ENCODE data around the gene KIF26B. TPM values are rescaled to one million over a fixed set of nuclear protein-coding genes. Genes with fewer than 3 reads are reported as not detected.

The KIF26B gene
- total and polyA plus RNA-seq, 2 of the 4 experiments (the other 2 are of a cell fraction), result 0.53 to 0.54 TPM

DNA sequence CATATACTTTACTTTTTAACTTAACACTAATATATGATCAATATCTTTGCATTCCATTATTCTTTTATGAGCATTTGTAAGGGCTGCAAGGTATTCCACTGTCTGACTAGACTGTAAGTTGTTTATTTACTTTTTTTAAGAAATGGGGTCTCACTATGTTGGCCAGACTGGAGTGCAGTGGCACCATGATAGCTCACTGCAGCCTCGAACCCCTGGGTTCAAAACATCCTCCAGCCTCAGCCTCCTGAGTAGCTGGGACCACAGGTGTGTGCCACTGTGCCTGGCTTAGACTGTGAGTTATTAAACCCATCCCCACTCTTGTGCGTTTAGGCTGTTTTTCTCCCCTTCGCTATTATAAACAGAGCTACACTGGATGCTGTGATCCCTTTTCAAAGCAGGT is 6.7 kb upstream of the KIF26B start:
- no peak overlapping the region for H4K5ac ChIP-seq (ENCODE audit: low read depth, low read length)
- no peaks in the 10 kb centered on the region for H3K4me1 ChIP-seq (ENCODE audit: control insufficient read depth, insufficient read depth, low read length)
- H3K56ac ChIP-seq (ENCODE audit: extremely low read depth, insufficient read depth, low read length), result no peak overlapping the region
- no peak overlapping the region for H3K4ac ChIP-seq (ENCODE audit: low read depth, low read length)
- H2AK9ac ChIP-seq (replicated peaks; ENCODE audit: low read depth, low read length, poor library complexity), result no peak overlapping the region
- H3K18ac ChIP-seq (ENCODE audit: low read depth, low read length), result no peak overlapping the region
- no peak overlapping the region for H3K9ac ChIP-seq (ENCODE audit: low read depth, low read length)
- no peak for TF ChIP-seq MAFK (IDR thresholded peaks at IDR 0.05; ENCODE audit: low read depth, low read length)
- no peak for TF ChIP-seq SMC3 (IDR thresholded peaks at IDR 0.05; ENCODE audit: low read depth, low read length)
- TF ChIP-seq CEBPB (IDR thresholded peaks at IDR 0.05; ENCODE audit: low read depth, low read length), result no peak
- TF ChIP-seq, protein P1, sequence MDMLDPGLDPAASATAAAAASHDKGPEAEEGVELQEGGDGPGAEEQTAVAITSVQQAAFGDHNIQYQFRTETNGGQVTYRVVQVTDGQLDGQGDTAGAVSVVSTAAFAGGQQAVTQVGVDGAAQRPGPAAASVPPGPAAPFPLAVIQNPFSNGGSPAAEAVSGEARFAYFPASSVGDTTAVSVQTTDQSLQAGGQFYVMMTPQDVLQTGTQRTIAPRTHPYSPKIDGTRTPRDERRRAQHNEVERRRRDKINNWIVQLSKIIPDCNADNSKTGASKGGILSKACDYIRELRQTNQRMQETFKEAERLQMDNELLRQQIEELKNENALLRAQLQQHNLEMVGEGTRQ (IDR thresholded peaks at IDR 0.05; ENCODE audit: low read depth, low read length), result no peak
- no peak for TF ChIP-seq POLR2A (IDR thresholded peaks at IDR 0.05; ENCODE audit: low read depth, low read length)
- TF ChIP-seq RFX5 (IDR thresholded peaks at IDR 0.05; ENCODE audit: low read depth, low read length), result no peak
- TF ChIP-seq RAD21 (IDR thresholded peaks at IDR 0.05; ENCODE audit: low read length), result no peak
- TF ChIP-seq MAZ (IDR thresholded peaks at IDR 0.05; ENCODE audit: borderline replicate concordance, low read depth, low read length), result no peak
- H4K20me1 ChIP-seq (ENCODE audit: insufficient read depth, low read length), result no peaks in the 10 kb centered on the region
- ChIA-PET CTCF (no interaction called here), POLR2A (ENCODE audit: unreplicated experiment) (no interaction called here)
- no peaks in the 10 kb centered on the region for H3K9me1 ChIP-seq (ENCODE audit: insufficient read depth, low read length)
- H3K9me3 ChIP-seq (ENCODE audit: control insufficient read depth, insufficient read depth, low read length), result 0 out of 2 replicates have a peak, but pooled peaks cover 2% of the 10 kb centered on the region
- ATAC-seq (ENCODE audit: low read depth) (no peak), DNase-seq (no peak)
- no peak overlapping the region for H3K4me2 ChIP-seq (ENCODE audit: low read depth, low read length)
- H3K27ac ChIP-seq (ENCODE audit: insufficient read depth, low read length), result no peak overlapping the region
- no peak overlapping the region for H2BK15ac ChIP-seq (ENCODE audit: low read depth, low read length)
- no peaks in the 10 kb centered on the region for H3K79me1 ChIP-seq (ENCODE audit: low read depth in 1 of 2, low read length in 2 of 2)
- in situ Hi-C loops (cut with MboI; ENCODE audit: low sequenced_read_pairs), result no loop called here
- dilution Hi-C loops (cut with HindIII; ENCODE audit: low sequenced_read_pairs, unreplicated experiment), result no loop called here
- no peak overlapping the region for H3K4me3 ChIP-seq (ENCODE audit: insufficient read depth, low read depth, low read length)
- H2BK20ac ChIP-seq (ENCODE audit: low read depth, low read length), result no peak overlapping the region
- no CpG with 5 or more reads among the region's 3 CpGs for WGBS, 2 experiments (ENCODE audit: extremely low coverage in 2 of 2, insufficient read length in 1 of 2)
- no peak overlapping the region for H2BK120ac ChIP-seq (ENCODE audit: low read depth, low read length)
- no peak overlapping the region for H3K14ac ChIP-seq (replicated peaks; ENCODE audit: low read depth, low read length)
- intact Hi-C loops (cut with micrococcal nuclease), result no loop called here
- no peak overlapping the region for H2AK5ac ChIP-seq (ENCODE audit: low read depth, low read length)
- no TSS peak for BruUV-seq (replicated peaks)
- no peak overlapping the region for H4K8ac ChIP-seq (ENCODE audit: low read depth in 2 of 2, low read length in 2 of 2)
- H3K23ac ChIP-seq (ENCODE audit: low read depth, low read length), result no peak overlapping the region
- H2AFZ ChIP-seq (replicated peaks; ENCODE audit: low read length, poor library complexity), result no peak overlapping the region
- H4K91ac ChIP-seq (ENCODE audit: insufficient read depth, low read depth, low read length), result no peak overlapping the region
- no peak overlapping the region for H2BK5ac ChIP-seq (ENCODE audit: low read depth, low read length, poor library complexity, severe bottlenecking)
- no peaks in the 10 kb centered on the region for H3K36me3 ChIP-seq (ENCODE audit: control insufficient read depth, insufficient read depth, low read length)
- peaks cover 8% of the 10 kb centered on the region for H3K27me3 ChIP-seq (ENCODE audit: control insufficient read depth, insufficient read depth, low read length)

Measured in IMR-90 (cell line).